H1 (cell line): ENCODE measurements around the gene ZNF775. TPM values are rescaled to one million over a fixed set of nuclear protein-coding genes. Genes with fewer than 3 reads are reported as not detected.

Experiments used
- CTCF ChIA-PET: fragments of 300-600 bp; sonication (Branson Sonifier 250); formaldehyde crosslinking; loops from one replicate; lab custom pipeline; 2021; ENCODE audit not compliant: partially characterized antibody; lab: Charles Lee
- POLR2A ChIA-PET: fragments of 300-600 bp; sonication (Branson Sonifier 250); formaldehyde crosslinking; loops from one replicate; lab custom pipeline; 2021; ENCODE audit warnings: inconsistent platforms; ENCODE audit not compliant: partially characterized antibody; lab: Charles Lee
- DNase-seq, 2 experiments: peaks; one replicate each; pipeline versions ENCODE4 v3.0.0 to v3.0.0-alpha.2; 2010 to 2022; ENCODE audit warnings: low spot score in 2 of 2, low read depth in 1 of 2, mixed read lengths in 1 of 2
- FAIRE-seq: peaks from 2 replicates; lab custom pipeline; 2011; peaks lifted over from hg19 to GRCh38; lab: Jason Lieb, UNC
- H2AFZ ChIP-seq: 2 replicates; pipeline ENCODE4 v1.8.1; 2012; ENCODE audit warnings: low read length, inconsistent platforms
- H2AK5ac ChIP-seq: 2 replicates; pipeline ENCODE4 v1.6.1; 2013; ENCODE audit warnings: low read depth, low read length
- H2BK120ac ChIP-seq: replicated peaks from 2 replicates; pipeline ENCODE3; 2013; ENCODE audit warnings: low read depth, low read length, inconsistent platforms
- H2BK12ac ChIP-seq: 2 replicates; pipeline ENCODE4 v1.6.1; 2013; ENCODE audit warnings: low read depth, low read length
- H2BK15ac ChIP-seq: 2 replicates; pipeline ENCODE4 v1.6.1; 2013; ENCODE audit warnings: low read length
- H2BK20ac ChIP-seq: 2 replicates; pipeline ENCODE4 v1.6.1; 2013; ENCODE audit warnings: low read length
- H2BK5ac ChIP-seq: 2 replicates; pipeline ENCODE4 v1.6.1; 2013; ENCODE audit warnings: low read depth, low read length
- H3K14ac ChIP-seq: 2 replicates; pipeline ENCODE4 v1.6.1; 2013; ENCODE audit warnings: inconsistent platforms; ENCODE audit not compliant: insufficient read length
- H3K18ac ChIP-seq: 2 replicates; pipeline ENCODE4 v1.6.1; 2013; ENCODE audit warnings: low read length; ENCODE audit errors: extremely low read depth
- H3K23ac ChIP-seq: 2 replicates; pipeline ENCODE4 v1.6.1; 2013; ENCODE audit warnings: inconsistent platforms; ENCODE audit not compliant: insufficient read length
- H3K23me2 ChIP-seq: 2 replicates; pipeline ENCODE4 v1.6.1; 2013; ENCODE audit warnings: low read depth, low read length
- H3K27ac ChIP-seq: 2 replicates; pipeline ENCODE4 v1.6.1; 2011; ENCODE audit warnings: low read depth, low read length, inconsistent platforms
- H3K27me3 ChIP-seq, 4 experiments: replicated peaks in 1 of 4; 1 replicate in 1 of 4; 2 replicates in 3 of 4; pipeline versions ENCODE4 v1.6.1 to v1.8.1; 2011 to 2013; ENCODE audit warnings: low read length in 3 of 4, mild to moderate bottlenecking in 3 of 4, inconsistent platforms in 2 of 4, mixed read lengths in 2 of 4, moderate library complexity in 1 of 4; ENCODE audit not compliant: control insufficient read depth in 3 of 4, insufficient read depth in 3 of 4; ENCODE audit errors: extremely low read depth in 1 of 4
- H3K36me3 ChIP-seq, 4 experiments: 2 replicates each; pipeline versions ENCODE4 v1.6.1 to v1.8.1; 2011 to 2013; ENCODE audit warnings: mild to moderate bottlenecking in 4 of 4, low read length in 3 of 4, moderate library complexity in 2 of 4, control low read depth in 1 of 4, inconsistent platforms in 1 of 4; ENCODE audit not compliant: insufficient read depth in 4 of 4, control insufficient read depth in 2 of 4
- H3K4ac ChIP-seq: replicated peaks from 2 replicates; pipeline ENCODE3; 2013; ENCODE audit warnings: low read length, low read depth, mixed read lengths, inconsistent platforms; ENCODE audit not compliant: insufficient read length
- H3K4me1 ChIP-seq, 4 experiments: replicated peaks in 1 of 4; 1 replicate in 1 of 4; 2 replicates in 3 of 4; pipeline versions ENCODE4 v1.6.1 to v1.8.1; 2011 to 2013; ENCODE audit warnings: low read length in 3 of 4, inconsistent platforms in 2 of 4, mixed read lengths in 1 of 4; ENCODE audit not compliant: insufficient read depth in 4 of 4, control insufficient read depth in 3 of 4
- H3K4me2 ChIP-seq, 2 experiments: 2 replicates each; pipeline versions ENCODE4 v1.6.1 to v1.8.1; 2011 to 2013; ENCODE audit warnings: low read depth in 2 of 2, low read length in 2 of 2, control low read depth in 1 of 2, inconsistent platforms in 1 of 2, mild to moderate bottlenecking in 1 of 2; ENCODE audit not compliant: insufficient read depth in 1 of 2
- H3K4me3 ChIP-seq, 4 experiments: fragments of 200-600, 300-600 bp in 1 of 4; sonication (generic), shearing (Covaris generic), sonication (Bioruptor Twin) in 1 of 4; 2 replicates each; pipeline versions ENCODE4 v1.5.1 to v1.8.1; 2011 to 2016; ENCODE audit warnings: low read length in 4 of 4, low read depth in 3 of 4, control low read depth in 2 of 4, inconsistent platforms in 2 of 4, mild to moderate bottlenecking in 2 of 4, mixed read lengths in 1 of 4, moderate library complexity in 1 of 4; ENCODE audit not compliant: insufficient read depth in 2 of 4; ENCODE audit errors: extremely low read depth in 1 of 4
- H3K56ac ChIP-seq: replicated peaks from 2 replicates; pipeline ENCODE3; 2013; ENCODE audit warnings: low read depth, mild to moderate bottlenecking, mixed read lengths, low read length, inconsistent platforms; ENCODE audit not compliant: insufficient read length
- H3K79me1 ChIP-seq: 2 replicates; pipeline ENCODE4 v1.6.1; 2013; ENCODE audit warnings: low read depth, low read length, control low read depth
- H3K79me2 ChIP-seq, 2 experiments: 2 replicates each; pipeline versions ENCODE4 v1.6.1 to v1.8.1; 2012 to 2013; ENCODE audit warnings: low read length in 2 of 2, mild to moderate bottlenecking in 2 of 2, inconsistent platforms in 1 of 2; ENCODE audit not compliant: insufficient read depth in 2 of 2, control insufficient read depth in 1 of 2
- H3K9ac ChIP-seq, 4 experiments: replicated peaks in 1 of 4; 1 replicate in 1 of 4; 2 replicates in 3 of 4; pipeline versions ENCODE4 v1.6.1 to v1.8.1; 2011 to 2013; ENCODE audit warnings: low read depth in 3 of 4, low read length in 3 of 4, control low read depth in 2 of 4, mild to moderate bottlenecking in 2 of 4, moderate library complexity in 2 of 4, inconsistent platforms in 1 of 4; ENCODE audit errors: extremely low read depth in 1 of 4
- H3K9me3 ChIP-seq, 2 experiments: 2 replicates each; pipeline versions ENCODE4 v1.6.1 to v1.8.1; 2012 to 2013; ENCODE audit warnings: mild to moderate bottlenecking in 2 of 2, moderate library complexity in 2 of 2, control low read depth in 1 of 2, inconsistent platforms in 1 of 2, low read depth in 1 of 2, low read length in 1 of 2, mixed read lengths in 1 of 2; ENCODE audit not compliant: insufficient read depth in 2 of 2
- H4K20me1 ChIP-seq, 2 experiments: replicated peaks in 1 of 2; 2 replicates each; pipeline versions ENCODE3 to v1.8.1; 2011 to 2013; ENCODE audit warnings: inconsistent platforms in 2 of 2, low read length in 2 of 2, mild to moderate bottlenecking in 1 of 2; ENCODE audit not compliant: insufficient read depth in 2 of 2, control insufficient read depth in 1 of 2
- H4K5ac ChIP-seq: 2 replicates; pipeline ENCODE4 v1.6.1; 2013; ENCODE audit warnings: low read length, low read depth, mixed read lengths, inconsistent platforms; ENCODE audit not compliant: insufficient read length
- H4K8ac ChIP-seq: 2 replicates; pipeline ENCODE4 v1.8.0; 2013; ENCODE audit warnings: mild to moderate bottlenecking, moderate library complexity, low read length, inconsistent platforms; ENCODE audit not compliant: insufficient read depth; ENCODE audit errors: extremely low read depth
- H4K91ac ChIP-seq: replicated peaks from 2 replicates; pipeline ENCODE3; 2013; ENCODE audit warnings: low read length, mixed read lengths, inconsistent platforms; ENCODE audit not compliant: insufficient read length
- CHD1 ChIP-seq: IDR thresholded peaks from 2 replicates; pipeline ENCODE4 v1.6.1; 2012; ENCODE audit warnings: low read depth, low read length, improper control_type of control experiment
- CHD2 ChIP-seq: IDR thresholded peaks from 2 replicates; pipeline ENCODE4 v1.6.1; 2012; ENCODE audit warnings: low read length, improper control_type of control experiment
- CTBP2 ChIP-seq: IDR thresholded peaks from 2 replicates; pipeline ENCODE4 v1.7.0; 2011; ENCODE audit warnings: borderline replicate concordance, mild to moderate bottlenecking, moderate library complexity, mixed read lengths, low read length; ENCODE audit not compliant: insufficient read depth, insufficient read length
- NANOG ChIP-seq: IDR thresholded peaks from 2 replicates; pipeline ENCODE4 v1.6.1; 2011; ENCODE audit warnings: low read length, low read depth, mild to moderate bottlenecking, inconsistent platforms; ENCODE audit not compliant: insufficient read depth, poor library complexity, severe bottlenecking
- WGBS, 2 experiments: shearing (Covaris generic) in 1 of 2; methylation state at CpG; one replicate each; pipeline versions ENCODE4 v1.1.6 to v1.1.7; 2013 to 2015; ENCODE audit warnings: low lambda C conversion rate in 2 of 2, mixed read lengths in 2 of 2, inconsistent platforms in 1 of 2, low coverage in 1 of 2, missing lambda C conversion rate in 1 of 2; ENCODE audit not compliant: insufficient replicate concordance in 2 of 2, insufficient coverage in 1 of 2, insufficient read length in 1 of 2; ENCODE audit errors: extremely low coverage in 1 of 2, missing lambda C conversion rate in 1 of 2; 5-methylcytosine and 5-hydroxymethylcytosine counted together
- polyA plus RNA-seq, 7 experiments: library from polyadenylated mRNA; depleted of rRNA in 3 of 7; stranded (reverse) in 5 of 7; unstranded in 2 of 7; fragments of >200 nt in 5 of 7; fragments of 200-250 nt in 2 of 7; gene quantifications; 1 replicate in 5 of 7; 2 replicates in 1 of 7; 4 replicates in 1 of 7; pipeline versions ENCODE4 v1.2.1 to v1.2.3, GENCODE V29; 2011 to 2013; ENCODE audit warnings: missing spikeins in 2 of 7, mixed read lengths in 2 of 7
- total RNA-seq: library from RNA; stranded (reverse); fragmentation: NEBNext Ultra II Directional; extraction: Animal tissue kit (Norgen Biotek cat#: 25700); gene quantifications from 2 replicates; pipeline ENCODE4 v1.2.1, GENCODE V29; 2021

Gene ZNF775
- total and polyA plus RNA-seq, 2 of the 8 experiments (the other 6 are each of a cell fraction or from before 2014, with no cell fraction given): 13.6 to 21.5 TPM

- DNase-seq (no peak), FAIRE-seq (no peak)
Measured at GRCh38 chr7:150359622-150360362, 19.3 kb upstream of the ZNF775 start.

More at GRCh38 chr7:150359622-150360362, 19.3 kb upstream of the ZNF775 start:
- POLR2A ChIA-PET: interaction anchor here (3.8 kb wide), 1 partner anchor 13 kb away, joined by 43 read pairs; no protein-coding TSS in a partner anchor
- H3K27ac ChIP-seq: no peak overlapping the region
- no peaks in the 10 kb centered on the region; the same call in 1 of the 2 replicates for H3K79me1 ChIP-seq
- H4K20me1 ChIP-seq: peaks cover 0 to 5% of the 10 kb centered on the region in 2 experiments
- H2BK15ac ChIP-seq: peak overlapping the region; percentile 98; the same call in 1 of the 2 replicates
- no peak overlapping the region; a peak in 1 of 7 replicates for H3K9ac ChIP-seq
- H3K79me2 ChIP-seq: no peaks in the 10 kb centered on the region
- no peak overlapping the region for H3K4me3 ChIP-seq
- H2BK120ac ChIP-seq: peak overlapping the region; percentile 22
- CTCF ChIA-PET: interaction anchor here (1.7 kb wide), 1 partner anchor 20 kb away, joined by 5 read pairs; no protein-coding TSS in a partner anchor
- peak overlapping the region; percentile 78; the same call in 1 of the 2 replicates for H4K8ac ChIP-seq
- 84 to 100% methylated on average over 1 to 2 of the region's 2 CpGs for WGBS, 2 experiments
- H3K4ac ChIP-seq: no peak overlapping the region
- peaks cover 12 to 18% (median 16%) of the 10 kb centered on the region in 4 experiments for H3K4me1 ChIP-seq
- H3K56ac ChIP-seq: peak overlapping the region; percentile 97
- no peak overlapping the region for H2BK5ac ChIP-seq
- no peak overlapping the region for H4K5ac ChIP-seq
- no peaks in the 10 kb centered on the region; a peak in 1 of 7 replicates for H3K27me3 ChIP-seq
- no peak overlapping the region for H3K18ac ChIP-seq
- no peaks in the 10 kb centered on the region for H3K9me3 ChIP-seq
- H3K4me2 ChIP-seq: no peak overlapping the region
- peak overlapping the region; percentile 89 for H2BK12ac ChIP-seq
- TF ChIP-seq CHD2 (no peak), CHD1 (no peak), NANOG (no peak), CTBP2 (no peak)
- TF ChIP-seq, all 59 proteins: peak for 0
- Histone ChIP-seq H3K23me2 (peaks cover 13% of the 10 kb centered on the region; the same call in 1 of the 2 replicates), H2AFZ (no peak overlapping the region), H3K23ac (no peak overlapping the region), H3K36me3 (no peaks in the 10 kb centered on the region), H2AK5ac (peak overlapping the region; percentile 94), H2BK20ac (peak overlapping the region; percentile 88; the same call in 1 of the 2 replicates), H3K14ac (no peak overlapping the region), H4K91ac (peak overlapping the region; percentile 61)
